Nephron (organoid): ENCODE measurements around the gene MROH8.

Experiments
- H3K27ac Mint-ChIP-seq, 3 experiments: 2 replicates each; pipeline ENCODE4 v1.8.0; 2020; ENCODE audit warnings: mixed read lengths in 3 of 3, mild to moderate bottlenecking in 2 of 3, moderate library complexity in 1 of 3
- H3K27me3 Mint-ChIP-seq: 2 replicates; pipeline ENCODE4 v1.8.0; 2021; ENCODE audit warnings: low read depth, mild to moderate bottlenecking, moderate library complexity, mixed read lengths
- H3K36me3 Mint-ChIP-seq: 2 replicates; pipeline ENCODE4 v1.8.0; 2020; ENCODE audit warnings: low read depth, mixed read lengths
- H3K4me1 Mint-ChIP-seq: 2 replicates; pipeline ENCODE4 v1.8.0; 2020; ENCODE audit warnings: mixed read lengths
- H3K4me3 Mint-ChIP-seq, 3 experiments: 2 replicates each; pipeline ENCODE4 v1.8.0; 2020; ENCODE audit warnings: mild to moderate bottlenecking in 3 of 3, mixed read lengths in 3 of 3, moderate library complexity in 2 of 3
- H3K9me3 Mint-ChIP-seq: 2 replicates; pipeline ENCODE4 v1.8.0; 2020; ENCODE audit warnings: mixed read lengths
- CTCF ChIP-seq, 3 experiments: fragments of 200-600 bp; sonication (generic); IDR thresholded peaks; one replicate each; pipeline ENCODE4 v1.5.0; 2021; ENCODE audit warnings: antibody characterized with exemption in 3 of 3; ENCODE audit not compliant: unreplicated experiment in 3 of 3

Gene MROH8

GRCh38 chr20:37095108-37095598 lies 84.2 kb downstream of the MROH8 start:
- Mint-ChIP-seq H3K36me3 (peaks cover 4% of the 10 kb centered on the region), H3K4me1 (peaks cover 16% of the 10 kb centered on the region), H3K27me3 (no peaks in the 10 kb centered on the region), H3K9me3 (no peaks in the 10 kb centered on the region), H3K4me3 (peak overlapping the region; percentile 92 to 99 (median 93)), H3K27ac (peak overlapping the region; percentile 74 to 99 (median 96))
- TF ChIP-seq CTCF (IDR thresholded peaks at IDR 0.05; ENCODE audit: unreplicated experiment in 3 of 3): no peak

GRCh38 chr20:37090407-37090806 lies 88.9 kb downstream of the MROH8 start:
- Mint-ChIP-seq H3K27me3 (no peaks in the 10 kb centered on the region), H3K4me1 (peaks cover 7% of the 10 kb centered on the region), H3K9me3 (no peaks in the 10 kb centered on the region), H3K27ac (no peak overlapping the region), H3K36me3 (peaks cover 13% of the 10 kb centered on the region), H3K4me3 (no peak overlapping the region)
- TF ChIP-seq CTCF (IDR thresholded peaks at IDR 0.05; ENCODE audit: unreplicated experiment in 3 of 3): no peak

GRCh38 chr20:37081717-37082289 lies 97.5 kb downstream of the MROH8 start:
- TF ChIP-seq CTCF (IDR thresholded peaks at IDR 0.05; ENCODE audit: unreplicated experiment in 3 of 3): peak in 2 of 3 experiments; percentile 26 to 36

GRCh38 chr20:37077009-37077408 lies 102.3 kb downstream of the MROH8 start:
- Mint-ChIP-seq H3K9me3 (peaks cover 6% of the 10 kb centered on the region), H3K36me3 (peaks cover 44% of the 10 kb centered on the region), H3K27ac (no peak overlapping the region), H3K27me3 (no peaks in the 10 kb centered on the region), H3K4me3 (no peak overlapping the region), H3K4me1 (no peaks in the 10 kb centered on the region)
- TF ChIP-seq CTCF (IDR thresholded peaks at IDR 0.05; ENCODE audit: unreplicated experiment in 3 of 3): no peak

More at GRCh38 chr20:37081717-37082289, 97.5 kb downstream of the MROH8 start:
- no peaks in the 10 kb centered on the region for H3K9me3 Mint-ChIP-seq
- H3K4me3 Mint-ChIP-seq: no peak overlapping the region
- no peaks in the 10 kb centered on the region for H3K4me1 Mint-ChIP-seq
- no peak overlapping the region for H3K27ac Mint-ChIP-seq
- H3K27me3 Mint-ChIP-seq: no peaks in the 10 kb centered on the region
- H3K36me3 Mint-ChIP-seq: peaks cover 44% of the 10 kb centered on the region

GRCh38 chr20:37075932-37076685 lies 103.2 kb downstream of the MROH8 start:
- TF ChIP-seq CTCF (IDR thresholded peaks at IDR 0.05; ENCODE audit: unreplicated experiment in 3 of 3): no peak
- H3K27me3 Mint-ChIP-seq: no peaks in the 10 kb centered on the region
- no peak overlapping the region for H3K4me3 Mint-ChIP-seq
- no peaks in the 10 kb centered on the region for H3K4me1 Mint-ChIP-seq
- peaks cover 47% of the 10 kb centered on the region for H3K36me3 Mint-ChIP-seq
- H3K27ac Mint-ChIP-seq: no peak overlapping the region
- peaks cover 6% of the 10 kb centered on the region for H3K9me3 Mint-ChIP-seq
